ENCODE data around the gene PACSIN1.

PACSIN1 gene

DNA sequence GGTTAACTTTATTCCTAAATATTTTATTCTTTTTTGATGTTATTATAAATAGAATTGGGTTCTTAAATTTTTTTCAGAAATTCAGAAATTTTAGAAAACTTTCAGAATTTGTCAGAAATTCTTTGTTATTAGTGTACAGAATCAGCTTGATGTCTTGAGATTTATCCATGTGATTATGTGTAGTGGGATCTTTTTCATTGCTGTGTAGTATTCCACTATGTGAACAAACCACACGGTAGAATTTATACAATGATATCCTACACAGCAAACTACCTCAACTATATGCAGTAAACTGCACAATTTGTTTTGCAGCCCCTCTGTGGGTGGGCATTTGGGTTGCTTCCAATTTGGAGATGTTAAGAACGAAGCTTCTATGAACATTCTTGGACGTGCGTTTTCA is 43.9 kb downstream of the PACSIN1 start:
- TF ChIP-seq, protein P1, sequence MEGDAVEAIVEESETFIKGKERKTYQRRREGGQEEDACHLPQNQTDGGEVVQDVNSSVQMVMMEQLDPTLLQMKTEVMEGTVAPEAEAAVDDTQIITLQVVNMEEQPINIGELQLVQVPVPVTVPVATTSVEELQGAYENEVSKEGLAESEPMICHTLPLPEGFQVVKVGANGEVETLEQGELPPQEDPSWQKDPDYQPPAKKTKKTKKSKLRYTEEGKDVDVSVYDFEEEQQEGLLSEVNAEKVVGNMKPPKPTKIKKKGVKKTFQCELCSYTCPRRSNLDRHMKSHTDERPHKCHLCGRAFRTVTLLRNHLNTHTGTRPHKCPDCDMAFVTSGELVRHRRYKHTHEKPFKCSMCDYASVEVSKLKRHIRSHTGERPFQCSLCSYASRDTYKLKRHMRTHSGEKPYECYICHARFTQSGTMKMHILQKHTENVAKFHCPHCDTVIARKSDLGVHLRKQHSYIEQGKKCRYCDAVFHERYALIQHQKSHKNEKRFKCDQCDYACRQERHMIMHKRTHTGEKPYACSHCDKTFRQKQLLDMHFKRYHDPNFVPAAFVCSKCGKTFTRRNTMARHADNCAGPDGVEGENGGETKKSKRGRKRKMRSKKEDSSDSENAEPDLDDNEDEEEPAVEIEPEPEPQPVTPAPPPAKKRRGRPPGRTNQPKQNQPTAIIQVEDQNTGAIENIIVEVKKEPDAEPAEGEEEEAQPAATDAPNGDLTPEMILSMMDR (conservative IDR thresholded peaks at IDR 0.05; ENCODE audit: low read depth, low read length): no peak
- DNase-seq (ENCODE audit: low read depth): no peak
- H3K4me3 ChIP-seq (ENCODE audit: low read length): no peak overlapping the region

DNA sequence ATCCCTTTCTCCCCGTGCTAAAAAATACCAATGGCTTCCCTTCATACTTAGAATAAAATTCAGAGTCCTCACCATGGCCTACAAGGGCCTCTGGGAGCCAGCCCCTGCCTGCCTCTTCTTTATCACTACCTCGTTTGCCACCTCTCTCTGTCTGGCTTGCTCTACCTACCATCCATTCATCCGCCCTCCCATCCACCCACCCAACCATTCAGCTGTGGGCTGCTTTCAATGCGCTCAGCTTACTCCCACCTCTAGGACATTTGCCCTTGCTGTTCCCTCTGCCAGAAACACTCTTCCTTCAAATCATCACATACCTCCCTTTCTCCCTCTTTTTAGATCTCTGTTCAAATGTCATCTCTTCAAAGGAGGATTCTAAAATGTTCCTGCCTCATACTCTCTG is 44.4 kb downstream of the PACSIN1 start:
- no peak for DNase-seq (ENCODE audit: low read depth)
- TF ChIP-seq, protein P1 (conservative IDR thresholded peaks at IDR 0.05; ENCODE audit: low read depth, low read length): no peak

DNA sequence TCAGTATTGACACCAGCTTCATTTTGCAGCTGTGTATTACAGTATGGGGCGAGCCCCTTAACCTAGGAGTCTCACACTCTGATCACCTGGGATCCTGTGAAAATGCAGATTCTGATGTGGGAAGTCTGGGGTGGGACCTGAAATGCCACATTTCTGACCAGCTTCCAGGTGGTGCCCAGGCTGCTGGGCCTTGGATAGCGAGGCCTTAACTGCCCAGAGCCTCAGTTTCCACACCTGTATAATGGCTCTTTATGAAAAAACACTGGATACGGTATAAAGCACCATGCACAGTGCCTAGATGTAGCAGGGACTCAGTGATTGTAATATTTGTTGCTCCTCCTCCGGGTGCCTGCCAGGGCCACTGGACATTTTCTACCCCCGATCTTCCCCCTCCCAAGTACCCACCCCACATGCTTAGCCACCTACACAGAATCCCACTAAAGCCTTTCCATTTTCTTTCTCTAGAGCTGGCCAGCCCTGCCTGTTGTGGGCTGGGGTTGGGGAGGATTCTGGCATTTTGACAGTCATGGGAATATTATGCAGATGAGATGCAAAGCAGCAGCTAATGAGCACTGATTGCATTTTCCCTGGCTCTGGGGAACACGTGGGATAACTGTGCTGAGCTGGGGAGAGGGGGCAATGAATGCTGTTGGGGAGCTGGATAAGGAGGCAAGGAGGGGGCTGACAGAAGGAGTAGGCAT is 45.5 kb downstream of the PACSIN1 start:
- TF ChIP-seq, protein P1 (conservative IDR thresholded peaks at IDR 0.05; ENCODE audit: low read depth, low read length): no peak
- no peak for DNase-seq (ENCODE audit: low read depth)
- H3K4me3 ChIP-seq (ENCODE audit: low read length): no peak overlapping the region

More for the DNA sequence above, 44.4 kb downstream of the PACSIN1 start:
- H3K4me3 ChIP-seq (ENCODE audit: low read length): no peak overlapping the region

DNA sequence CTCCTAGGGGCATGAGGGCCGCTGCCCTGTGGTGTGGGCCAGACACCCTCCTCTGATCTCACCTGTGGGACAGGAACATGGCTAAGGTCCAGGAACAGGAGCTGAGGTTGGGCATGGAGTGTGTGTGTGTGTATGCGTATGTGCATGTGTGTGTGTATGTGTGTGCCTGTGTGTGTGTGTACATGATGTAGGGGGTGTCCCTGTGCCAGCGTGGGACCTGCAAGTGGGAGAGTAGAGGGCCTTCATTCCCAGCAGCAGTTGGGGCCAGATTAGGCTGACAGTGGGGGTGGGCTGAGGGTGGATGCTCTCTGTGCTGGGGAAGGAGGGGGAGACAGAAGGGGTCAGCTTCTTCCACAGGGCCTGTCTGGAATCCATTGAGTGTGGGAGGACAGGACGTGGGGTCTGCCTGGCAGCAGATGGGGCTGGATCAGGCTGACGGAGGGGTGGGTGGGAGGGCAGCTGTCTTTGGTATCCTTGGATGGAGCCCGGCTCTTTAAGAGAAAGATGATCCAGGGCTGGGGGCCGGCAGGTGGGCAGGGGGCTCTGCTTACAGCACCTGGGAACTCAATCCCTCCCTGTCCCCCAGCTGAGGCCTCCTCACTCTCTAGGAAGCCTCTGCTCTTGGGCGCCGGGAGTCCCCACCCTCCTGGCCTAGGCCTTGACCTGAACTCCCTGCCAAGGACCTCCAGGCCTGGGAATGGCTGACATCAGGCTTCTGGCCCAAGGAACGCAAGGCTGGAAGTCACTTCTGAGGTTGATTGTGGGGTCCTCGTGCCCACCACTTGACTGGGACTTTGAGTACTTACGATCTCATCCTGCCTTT is 46.2 kb downstream of the PACSIN1 start:
- no peak overlapping the region for H3K4me3 ChIP-seq (ENCODE audit: low read length)
- no peak for DNase-seq (ENCODE audit: low read depth)
- TF ChIP-seq, protein P1 (conservative IDR thresholded peaks at IDR 0.05; ENCODE audit: low read depth, low read length): no peak

DNA sequence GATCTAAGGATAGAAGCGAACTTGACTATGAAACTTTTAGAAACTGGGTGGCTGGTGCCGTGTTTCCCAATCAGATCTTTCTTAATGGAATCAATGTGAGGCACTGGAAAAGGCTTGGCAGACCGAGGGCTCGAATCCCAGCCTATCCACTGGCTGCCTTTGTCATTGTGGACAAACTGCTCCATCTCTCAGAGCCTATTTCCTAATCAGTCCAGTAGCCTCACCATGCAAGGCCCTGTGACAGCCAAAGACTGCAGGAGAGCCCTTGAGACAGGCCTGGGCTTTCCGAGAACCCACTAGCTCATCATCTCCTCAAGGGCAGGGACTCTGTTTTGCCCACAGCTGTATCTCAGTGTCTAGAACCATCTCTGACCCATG is 46.9 kb downstream of the PACSIN1 start:
- DNase-seq (ENCODE audit: low read depth): no peak
- TF ChIP-seq, protein P1 (conservative IDR thresholded peaks at IDR 0.05; ENCODE audit: low read depth, low read length): no peak
- H3K4me3 ChIP-seq (ENCODE audit: low read length): no peak overlapping the region

DNA sequence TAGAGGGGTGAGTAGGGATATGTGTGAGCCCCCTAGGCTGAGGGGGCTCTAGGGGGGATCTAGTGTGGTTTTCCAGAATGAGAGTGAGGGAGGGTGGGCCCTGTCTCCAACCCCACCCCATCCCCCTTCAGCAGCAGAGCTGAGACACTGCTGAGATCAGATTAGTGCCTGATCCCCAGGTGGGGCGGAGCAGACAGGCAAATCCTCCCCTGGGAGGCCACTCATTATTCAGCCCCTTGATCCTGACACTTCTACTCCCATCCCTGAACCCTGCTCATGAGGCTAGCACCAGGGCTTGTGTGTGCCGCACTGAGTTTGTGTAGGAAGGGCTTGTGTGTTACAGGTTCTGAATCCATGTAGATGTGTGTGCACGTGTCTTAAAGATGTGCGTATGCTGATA is 47.8 kb downstream of the PACSIN1 start:
- TF ChIP-seq, protein P1 (conservative IDR thresholded peaks at IDR 0.05; ENCODE audit: low read depth, low read length): no peak
- no peak overlapping the region for H3K4me3 ChIP-seq (ENCODE audit: low read length)
- no peak for DNase-seq (ENCODE audit: low read depth)

DNA sequence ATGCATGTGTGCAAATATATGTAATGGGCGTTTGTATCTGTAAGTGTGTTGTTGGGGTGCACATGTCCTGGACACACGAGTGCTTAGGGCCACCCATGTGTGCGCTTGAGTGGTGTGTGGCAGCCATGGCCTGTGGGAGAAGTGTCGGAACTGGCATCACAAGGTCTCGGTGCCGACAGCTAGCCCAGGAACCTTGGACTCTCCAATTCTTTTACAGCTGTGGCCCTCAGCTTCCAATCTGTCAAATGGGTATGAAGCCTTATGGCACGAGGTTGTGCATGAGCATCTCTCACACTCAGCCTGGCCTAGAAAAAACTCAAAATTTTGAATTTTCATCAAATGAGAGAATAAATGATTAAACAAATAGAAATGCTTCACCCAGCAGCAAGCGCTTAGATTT is 48.2 kb downstream of the PACSIN1 start:
- no peak for DNase-seq (ENCODE audit: low read depth)
- H3K4me3 ChIP-seq (ENCODE audit: low read length): no peak overlapping the region
- TF ChIP-seq, protein P1 (conservative IDR thresholded peaks at IDR 0.05; ENCODE audit: low read depth, low read length): no peak

Measured in retinal pigment epithelial cell (primary cell).